SKM-1 (cell line): ENCODE measurements around the gene NCAPD3.
"Not testable (repeated sequence)": the region's sequence is repeated elsewhere in the genome, so short reads cannot be mapped to it uniquely, and the experiment has no call there.

ENCODE experiments used
- DNase-seq: peaks from one replicate; lab custom pipeline; 2025; ENCODE audit not compliant: unreplicated experiment; lab: John Stamatoyannopoulos, UW

Gene NCAPD3

GRCh38 chr11:134223836-134224709 lies at the start of gene NCAPD3, which contains the start of gene VPS26B:
NCAPD3 (minus strand) TSS chr11:134223967; CDS start chr11:134223926, 41 bp downstream.
VPS26B (plus strand) TSS chr11:134224671; CDS start chr11:134225123, 452 bp downstream.
- DNase-seq: peak; percentile 91

- DNase-seq: no peak
Observed at GRCh38 chr11:134273317-134273712, 49.5 kb upstream of the NCAPD3 start.

- no peak for DNase-seq
Observed at GRCh38 chr11:134272381-134273316, 48.9 kb upstream of the NCAPD3 start.

GRCh38 chr11:134271978-134272377 lies 48.2 kb upstream of the NCAPD3 start:
- no peak for DNase-seq

- DNase-seq: no peak
Observed at GRCh38 chr11:134270250-134270714, 46.5 kb upstream of the NCAPD3 start.

- DNase-seq: no peak
Observed at GRCh38 chr11:134267966-134268365, 44.2 kb upstream of the NCAPD3 start.

- DNase-seq: no peak
Observed at GRCh38 chr11:134267461-134267860, 43.7 kb upstream of the NCAPD3 start.

GRCh38 chr11:134266841-134267251 lies 43.1 kb upstream of the NCAPD3 start:
- DNase-seq: no peak

- no peak for DNase-seq
Observed at GRCh38 chr11:134266440-134266839, 42.7 kb upstream of the NCAPD3 start.

GRCh38 chr11:134264966-134265764 lies 41.4 kb upstream of the NCAPD3 start:
- no peak for DNase-seq

GRCh38 chr11:134261626-134262488 lies 38.1 kb upstream of the NCAPD3 start:
- peak; percentile 11 for DNase-seq

- DNase-seq: no peak
Observed at GRCh38 chr11:134260983-134261382, 37.2 kb upstream of the NCAPD3 start.

- DNase-seq: peak; percentile 4
Observed at GRCh38 chr11:134260503-134260902, 36.7 kb upstream of the NCAPD3 start.

GRCh38 chr11:134258577-134258976 lies 34.8 kb upstream of the NCAPD3 start:
- DNase-seq: no peak

- no peak for DNase-seq
Observed at GRCh38 chr11:134257101-134257500, 33.3 kb upstream of the NCAPD3 start.

GRCh38 chr11:134255184-134255561 lies 31.4 kb upstream of the NCAPD3 start:
- not testable (repeated sequence) for DNase-seq

- no peak for DNase-seq
Observed at GRCh38 chr11:134254433-134255183, 30.8 kb upstream of the NCAPD3 start.

- DNase-seq: peak; percentile 87
Observed at GRCh38 chr11:134253188-134253993, 29.6 kb upstream of the NCAPD3 start, which contains the start of the genes ACAD8 and THYN1. ACAD8 (plus strand) TSS chr11:134253568; CDS start chr11:134253601, 33 bp downstream. THYN1 (minus strand) TSS chr11:134253352; CDS start chr11:134252882, 470 bp downstream.
